ENCODE measurements around the gene TTC22. TPM values are rescaled to one million over a fixed set of nuclear protein-coding genes. Genes with fewer than 3 reads are reported as not detected.

TTC22 gene
- total RNA-seq, 8 experiments from 2014 or later = 0.27 to 2.4 (median 0.62) TPM; not detected in 2

DNA sequence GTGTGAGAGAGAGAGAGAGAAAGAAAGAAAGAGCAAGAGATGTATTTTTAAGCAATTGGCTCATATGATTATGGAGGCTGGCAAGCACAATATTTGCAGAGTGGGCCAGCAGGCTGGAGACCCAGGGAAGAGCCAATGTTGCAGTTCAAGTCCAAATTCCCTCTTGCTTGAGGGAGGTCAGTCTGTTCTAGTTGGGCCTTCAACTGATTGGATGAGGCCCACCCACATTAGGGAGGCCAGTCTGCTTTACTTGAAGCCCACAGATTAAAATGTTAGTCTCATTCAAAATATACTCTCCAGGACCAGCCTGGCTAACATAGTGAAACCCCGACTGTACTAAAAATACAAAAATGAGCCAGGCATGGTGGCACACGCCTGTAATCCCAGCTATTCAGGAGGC lies 28.2 kb downstream of the TTC22 start:
- H3K4me1 ChIP-seq (replicated peaks in 1 of 2) = peaks cover 0 to 8% of the 10 kb centered on the region in 2 donors
- H3K27ac ChIP-seq = no peak overlapping the region
- WGBS, 10 experiments = 0 to 93% (median 48%) methylated on average over 1 to 2 of the region's 2 CpGs; no CpG with 5 or more reads in 4 of the 10 experiments
- in situ Hi-C loops (cut with MboI; ENCODE audit: low pct_unique_long_range_greater_than_20kb in 2 of 9, low sequenced_read_pairs in 9 of 9, unreplicated experiment in 9 of 9) = no loop called here
- no peak overlapping the region for H3K4me3 ChIP-seq
- ATAC-seq (replicated peaks in 6 of 8) = no peak

- in situ Hi-C loops (cut with MboI; ENCODE audit: low pct_unique_long_range_greater_than_20kb in 2 of 9, low sequenced_read_pairs in 9 of 9, unreplicated experiment in 9 of 9) = no loop called here
- H3K4me3 ChIP-seq = no peak overlapping the region
- peaks cover 3 to 4% of the 10 kb centered on the region in 2 donors for H3K4me1 ChIP-seq (replicated peaks in 1 of 2)
- H3K27ac ChIP-seq = no peak overlapping the region
- no peak for ATAC-seq (replicated peaks in 6 of 8)
- WGBS, 10 experiments = 79 to 100% (median 88%) methylated on average over 1 to 4 of the region's 5 CpGs; no CpG with 5 or more reads in 6 of the 10 experiments
Observed at GRCh38 chr1:54768093-54768492, 33.0 kb downstream of the TTC22 start.

- no peak for ATAC-seq (replicated peaks in 6 of 8)
- 0 to 39% (median 22%) methylated on average over 1 to 6 of the region's 6 CpGs; no CpG with 5 or more reads in 4 of the 10 experiments for WGBS, 10 experiments
- in situ Hi-C loops (cut with MboI; ENCODE audit: low pct_unique_long_range_greater_than_20kb in 2 of 9, low sequenced_read_pairs in 9 of 9, unreplicated experiment in 9 of 9) = no loop called here
- Histone ChIP-seq H3K4me1 (replicated peaks in 1 of 2) (peaks cover 6% of the 10 kb centered on the region in 2 donors), H3K27ac (no peak overlapping the region), H3K4me3 (no peak overlapping the region)
Observed at GRCh38 chr1:54767526-54767925, 33.6 kb downstream of the TTC22 start.

- in situ Hi-C loops (cut with MboI; ENCODE audit: low pct_unique_long_range_greater_than_20kb in 2 of 9, low sequenced_read_pairs in 9 of 9, unreplicated experiment in 9 of 9) = no loop called here
- no peak overlapping the region for H3K27ac ChIP-seq
- peaks cover 6% of the 10 kb centered on the region in 2 donors for H3K4me1 ChIP-seq (replicated peaks in 1 of 2)
- WGBS, 10 experiments = 0 to 42% (median 28%) methylated on average over 1 to 4 of the region's 4 CpGs; no CpG with 5 or more reads in 3 of the 10 experiments
- ATAC-seq (replicated peaks in 6 of 8) = no peak
- H3K4me3 ChIP-seq = no peak overlapping the region
Observed at GRCh38 chr1:54766726-54767125, 34.4 kb downstream of the TTC22 start.

- Histone ChIP-seq H3K27ac (peak overlapping the region in 1 of 2 donors; percentile 5), H3K4me3 (peak overlapping the region; percentile 32 to 47 (median 37)), H3K4me1 (replicated peaks in 1 of 2) (peaks cover 6% of the 10 kb centered on the region in 2 donors)
- WGBS, 10 experiments = 0 to 80% (median 53%) methylated on average over 3 to 13 of the region's 13 CpGs
- in situ Hi-C loops (cut with MboI; ENCODE audit: low pct_unique_long_range_greater_than_20kb in 2 of 9, low sequenced_read_pairs in 9 of 9, unreplicated experiment in 9 of 9) = no loop called here
- ATAC-seq (replicated peaks in 6 of 8) = peak; percentile 5 to 37 (median 30)
Observed at GRCh38 chr1:54764922-54765561, 36.1 kb downstream of the TTC22 start.

DNA sequence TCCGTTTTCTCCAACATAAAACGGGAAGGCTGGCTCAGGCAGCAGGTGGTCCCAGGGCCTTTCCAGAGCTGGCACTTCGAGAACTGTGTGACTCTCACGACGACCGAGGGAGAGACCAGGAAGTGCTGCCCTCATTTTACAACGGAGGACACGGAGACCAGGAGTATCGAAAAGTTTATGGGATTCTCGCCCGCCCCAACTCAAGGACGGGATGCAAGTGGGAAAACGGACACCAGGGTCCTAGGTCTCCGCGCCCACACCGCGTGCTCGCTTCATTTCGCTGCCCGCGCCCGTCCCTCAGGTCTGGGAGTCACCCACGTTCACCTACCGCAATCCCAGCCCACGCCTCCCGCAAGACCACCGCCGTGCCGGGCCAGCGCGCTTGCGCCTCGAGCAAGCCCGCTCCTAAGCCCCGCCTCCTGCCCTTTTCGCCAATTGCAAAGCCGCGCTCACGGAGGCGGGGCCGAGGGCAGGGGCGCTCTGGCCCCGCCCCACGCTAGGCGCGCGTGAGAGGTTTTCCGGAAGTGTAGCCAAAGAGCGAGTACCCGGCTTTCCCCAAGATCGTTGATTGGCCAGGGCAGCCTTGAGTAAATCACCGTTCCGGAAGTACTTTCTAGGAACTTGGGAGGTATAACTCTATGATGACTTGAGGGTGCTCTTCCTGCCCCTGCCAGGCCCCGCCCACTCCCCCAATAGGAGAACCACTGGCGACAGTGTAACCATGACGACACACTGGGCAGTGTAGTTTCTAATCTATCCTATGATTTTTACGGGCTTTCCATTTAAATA lies 36.8 kb downstream of the TTC22 start, which contains the start of gene PARS2:
Gene PARS2 (minus strand): TSS at position 391 of the 789 bp plus-strand sequence. CDS start 5,362 bp downstream, outside the sequence.
- Histone ChIP-seq H3K4me1 (replicated peaks in 1 of 2) (peaks cover 6% of the 10 kb centered on the region in 2 donors), H3K27ac (peak within 1 kb of the TSS; percentile 38 to 42), H3K4me3 (peak within 1 kb of the TSS; percentile 60 to 91 (median 72))
- WGBS, 10 experiments = 0 to 2% (median 0%) methylated on average over 1 to 40 of the region's 57 CpGs; no CpG with 5 or more reads in 2 of the 10 experiments
- in situ Hi-C loops (cut with MboI; ENCODE audit: low pct_unique_long_range_greater_than_20kb in 2 of 9, low sequenced_read_pairs in 9 of 9, unreplicated experiment in 9 of 9) = no loop called here
- ATAC-seq (replicated peaks in 6 of 8) = peak; percentile 88 to 96 (median 94)

- Histone ChIP-seq H3K4me1 (replicated peaks in 1 of 2) (peaks cover 6% of the 10 kb centered on the region in 2 donors), H3K27ac (peak overlapping the region; percentile 38 to 42), H3K4me3 (peak overlapping the region; percentile 60 to 91 (median 72))
- ATAC-seq (replicated peaks in 6 of 8) = peak in 3 of 8 experiments; percentile 3 to 4 (median 4)
- in situ Hi-C loops (cut with MboI; ENCODE audit: low pct_unique_long_range_greater_than_20kb in 2 of 9, low sequenced_read_pairs in 9 of 9, unreplicated experiment in 9 of 9) = no loop called here
- WGBS, 10 experiments = 0 to 6% (median 0%) methylated on average over 1 to 10 of the region's 11 CpGs
Observed at GRCh38 chr1:54763816-54764132, 37.3 kb downstream of the TTC22 start.

DNA sequence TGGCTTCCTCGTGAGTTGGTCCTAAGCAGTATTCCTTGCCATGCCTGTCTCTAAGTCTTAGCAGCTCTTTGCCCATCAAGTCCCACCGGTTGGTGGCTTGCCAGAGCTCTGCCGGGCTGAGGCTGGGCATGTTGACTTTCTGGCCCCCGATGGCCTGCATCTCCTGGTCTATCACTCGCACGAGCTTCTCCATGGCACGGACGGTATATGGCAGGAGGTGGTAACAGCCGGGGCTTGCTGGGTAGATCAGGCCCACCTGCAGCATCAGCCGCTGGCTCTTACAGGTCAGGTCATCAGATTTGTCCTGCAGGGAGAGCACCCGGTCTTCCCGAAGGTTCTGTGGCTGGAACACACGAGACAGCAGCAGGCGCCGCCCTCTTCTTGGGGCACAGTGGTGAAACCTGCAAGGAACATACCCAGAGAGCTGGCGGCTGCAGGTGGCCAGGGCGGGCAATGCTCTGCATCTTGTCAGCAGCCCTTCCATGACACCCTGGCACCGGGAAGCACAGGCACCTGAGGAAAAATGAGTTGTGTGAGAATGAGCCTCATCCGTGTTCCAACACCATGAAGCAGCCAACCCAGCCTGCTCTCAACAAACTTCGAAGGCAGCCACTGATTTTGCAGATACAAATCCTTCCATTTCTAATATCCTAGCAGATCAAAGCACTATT lies 42.3 kb downstream of the TTC22 start:
- 70 to 100% (median 95%) methylated on average over 2 to 12 of the region's 20 CpGs; no CpG with 5 or more reads in 1 of the 10 experiments for WGBS, 10 experiments
- no peak overlapping the region for H3K27ac ChIP-seq
- H3K4me1 ChIP-seq (replicated peaks in 1 of 2) = peaks cover 6% of the 10 kb centered on the region in 2 donors
- H3K4me3 ChIP-seq = no peak overlapping the region
- ATAC-seq (replicated peaks in 6 of 8) = no peak
- in situ Hi-C loops (cut with MboI; ENCODE audit: low pct_unique_long_range_greater_than_20kb in 2 of 9, low sequenced_read_pairs in 9 of 9, unreplicated experiment in 9 of 9) = no loop called here

DNA sequence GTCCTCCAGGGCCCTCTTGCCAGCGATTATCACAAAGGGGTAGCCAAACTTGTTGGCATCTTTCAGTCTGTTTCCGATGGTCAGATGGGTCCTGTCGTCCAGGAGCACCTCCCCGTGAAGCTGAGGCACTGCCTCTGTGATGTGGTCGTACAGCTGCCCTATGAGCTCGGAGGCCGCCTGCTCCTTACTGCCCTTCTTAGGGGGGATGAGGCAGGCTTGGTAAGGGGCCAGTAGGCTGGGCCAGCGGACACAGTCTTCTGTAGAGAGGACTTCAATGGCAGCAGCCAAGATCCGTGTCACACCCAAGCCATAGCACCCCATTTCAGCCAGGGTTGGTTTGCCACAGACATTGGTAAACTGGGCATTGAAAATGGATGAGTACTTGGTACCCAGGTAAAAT lies 43.3 kb downstream of the TTC22 start:
- 97 to 100% methylated on average over 3 to 8 of the region's 9 CpGs; no CpG with 5 or more reads in 8 of the 10 experiments for WGBS, 10 experiments
- in situ Hi-C loops (cut with MboI; ENCODE audit: low pct_unique_long_range_greater_than_20kb in 2 of 9, low sequenced_read_pairs in 9 of 9, unreplicated experiment in 9 of 9) = no loop called here
- ATAC-seq (replicated peaks in 6 of 8) = no peak
- peaks cover 0 to under 1% of the 10 kb centered on the region in 2 donors for H3K4me1 ChIP-seq (replicated peaks in 1 of 2)
- no peak overlapping the region for H3K27ac ChIP-seq
- no peak overlapping the region for H3K4me3 ChIP-seq

DNA sequence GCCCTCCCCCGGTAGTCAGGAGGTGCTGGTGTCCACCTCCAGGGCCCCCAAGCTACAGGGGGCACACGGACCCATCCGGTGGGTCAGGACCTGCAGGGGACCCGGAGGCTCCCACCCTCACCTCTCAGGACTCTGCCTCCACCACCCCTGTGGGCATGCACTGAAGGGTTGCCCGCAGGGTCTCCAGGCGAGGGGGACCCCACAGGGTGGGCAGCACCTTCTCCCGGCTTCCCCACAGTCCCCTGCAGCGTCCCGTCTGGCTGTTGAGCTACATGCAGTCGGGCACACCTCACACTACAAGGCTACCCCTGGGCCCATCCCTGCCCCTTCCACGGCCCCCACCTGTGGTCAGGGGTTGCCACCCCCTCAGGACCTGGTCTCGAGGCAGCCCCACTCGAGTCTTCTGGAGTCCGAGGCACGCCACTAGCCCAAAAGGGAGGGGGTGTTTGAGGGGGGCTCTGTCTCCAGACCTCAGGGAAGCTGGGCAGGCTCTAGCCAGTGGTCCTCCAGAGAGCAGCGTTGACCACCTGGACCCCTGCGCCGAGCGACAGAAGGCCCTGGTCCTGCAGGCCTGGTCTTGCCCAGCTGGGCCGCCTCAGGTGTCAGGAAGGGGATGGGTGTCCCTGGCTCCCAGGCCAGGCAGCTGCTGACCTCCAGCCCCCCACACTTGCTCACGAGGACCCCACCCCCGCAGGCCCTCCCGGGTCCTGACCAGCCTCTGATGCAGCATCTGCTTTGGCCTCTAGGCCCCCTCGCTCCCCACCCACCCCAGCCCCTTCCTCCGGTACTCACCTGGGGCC lies 46.4 kb downstream of the TTC22 start:
- in situ Hi-C loops (cut with MboI; ENCODE audit: low pct_unique_long_range_greater_than_20kb in 2 of 9, low sequenced_read_pairs in 9 of 9, unreplicated experiment in 9 of 9) = no loop called here
- Histone ChIP-seq H3K4me1 (replicated peaks in 1 of 2) (no peaks in the 10 kb centered on the region), H3K27ac (no peak overlapping the region), H3K4me3 (no peak overlapping the region)
- peak in 3 of 8 experiments; percentile 16 to 29 (median 24) for ATAC-seq (replicated peaks in 6 of 8)
- 92 to 100% (median 95%) methylated on average over 1 to 6 of the region's 25 CpGs; no CpG with 5 or more reads in 7 of the 10 experiments for WGBS, 10 experiments

GRCh38 chr1:54754045-54754444 lies 47.1 kb downstream of the TTC22 start:
- no peak overlapping the region for H3K4me3 ChIP-seq
- no peak overlapping the region for H3K27ac ChIP-seq
- WGBS, 10 experiments = 89 to 93% (median 90%) methylated on average over 2 to 6 of the region's 22 CpGs; no CpG with 5 or more reads in 7 of the 10 experiments
- H3K4me1 ChIP-seq (replicated peaks in 1 of 2) = no peaks in the 10 kb centered on the region
- peak in 1 of 8 experiments; percentile 12 for ATAC-seq (replicated peaks in 6 of 8)
- in situ Hi-C loops (cut with MboI; ENCODE audit: low pct_unique_long_range_greater_than_20kb in 2 of 9, low sequenced_read_pairs in 9 of 9, unreplicated experiment in 9 of 9) = no loop called here

DNA sequence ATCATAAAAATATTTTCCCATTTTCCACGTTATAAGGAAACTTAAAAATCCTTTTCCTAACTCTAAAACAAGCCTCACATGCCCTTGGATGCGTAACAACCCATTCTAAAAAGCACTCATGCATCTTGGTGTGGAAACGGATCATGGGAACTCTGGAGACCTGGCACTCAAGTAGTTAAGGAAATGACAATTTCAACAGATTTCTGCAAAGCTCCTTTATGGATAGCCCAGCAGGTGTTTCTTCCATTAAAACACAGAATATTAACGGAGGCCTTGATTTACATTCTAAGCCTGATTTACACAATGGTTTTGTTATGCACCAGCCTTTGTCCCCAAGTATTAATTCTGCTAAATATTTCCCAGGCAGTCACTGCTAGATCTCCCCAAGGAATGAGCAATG lies 49.7 kb downstream of the TTC22 start:
- ATAC-seq (replicated peaks in 6 of 8) = no peak
- H3K4me3 ChIP-seq = no peak overlapping the region
- H3K27ac ChIP-seq = no peak overlapping the region
- no peaks in the 10 kb centered on the region for H3K4me1 ChIP-seq (replicated peaks in 1 of 2)
- in situ Hi-C loops (cut with MboI; ENCODE audit: low pct_unique_long_range_greater_than_20kb in 2 of 9, low sequenced_read_pairs in 9 of 9, unreplicated experiment in 9 of 9) = no loop called here
- 0 to 71% (median 40%) methylated on average over 1 to 4 of the region's 4 CpGs for WGBS, 10 experiments
